SHP77 (cell line): ENCODE data around the gene SORL1.
A peak's percentile ranks its signal among the peaks of the same experiment; 100 is the strongest.
"Not testable (repeated sequence)": the region's sequence is repeated elsewhere in the genome, so short reads cannot be mapped to it uniquely, and the experiment has no call there.

Source experiments
- DNase-seq, 2 experiments: peaks; one replicate each; lab custom pipeline; 2025; lab: John Stamatoyannopoulos, UW

Gene SORL1

DNA sequence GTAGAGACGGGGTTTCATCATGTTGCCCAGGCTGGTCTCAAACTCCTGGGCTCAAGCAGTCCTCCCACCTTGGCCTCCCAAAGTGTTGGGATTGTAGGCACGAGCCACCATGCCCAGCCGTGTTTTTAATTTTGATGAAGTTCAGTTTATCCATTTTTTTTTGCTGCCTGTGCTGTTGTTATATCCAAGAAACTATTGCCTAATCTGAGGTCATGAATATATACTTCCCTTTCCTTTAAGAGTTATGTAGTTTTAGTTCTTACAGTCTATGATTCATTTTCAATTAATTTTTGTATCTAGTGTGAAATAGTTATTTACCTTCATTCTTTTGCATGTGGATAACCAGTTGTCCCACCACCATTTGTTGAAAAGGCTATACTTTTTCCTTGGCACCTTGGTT, 50.9 kb downstream of the SORL1 start:
- no peak for DNase-seq

DNA sequence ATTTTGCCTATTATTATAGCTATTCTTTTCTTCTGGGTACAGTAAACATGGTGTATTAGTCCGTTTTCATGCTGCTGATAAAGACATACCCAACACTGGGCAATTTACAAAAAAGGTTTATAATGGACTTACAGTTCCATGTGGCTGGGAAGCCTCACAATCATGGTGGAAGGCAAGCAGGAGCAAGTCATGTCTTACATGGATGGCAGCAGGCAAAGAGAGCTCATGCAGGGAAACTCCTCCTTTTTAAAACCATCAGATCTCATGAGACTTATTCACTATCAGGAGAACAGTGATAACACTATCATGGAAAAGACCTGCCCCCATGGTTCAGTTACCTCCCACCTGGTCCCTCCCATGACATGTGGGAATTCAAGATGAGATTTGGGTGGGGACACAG, 54.1 kb downstream of the SORL1 start:
- DNase-seq = not testable (repeated sequence)

DNA sequence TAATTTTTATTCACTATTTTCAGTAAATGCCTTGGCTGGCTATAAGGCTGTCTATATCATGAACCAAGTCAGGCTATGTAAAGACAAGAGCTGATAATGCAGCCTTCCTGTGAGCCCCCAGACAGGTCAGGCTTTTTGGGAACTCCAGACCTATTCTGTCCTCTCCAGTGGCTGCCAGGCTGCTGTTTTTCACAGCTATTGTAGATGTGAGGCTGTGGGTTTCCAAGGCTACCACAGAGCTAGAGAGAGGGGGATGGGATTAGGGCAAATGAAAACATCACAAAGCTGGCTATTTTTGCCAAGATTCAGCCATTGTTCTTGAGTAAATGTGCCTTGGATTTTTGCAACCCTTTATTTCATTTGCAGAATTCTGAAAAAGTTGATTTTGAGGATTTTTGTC, 56.3 kb downstream of the SORL1 start:
- no peak for DNase-seq

DNA sequence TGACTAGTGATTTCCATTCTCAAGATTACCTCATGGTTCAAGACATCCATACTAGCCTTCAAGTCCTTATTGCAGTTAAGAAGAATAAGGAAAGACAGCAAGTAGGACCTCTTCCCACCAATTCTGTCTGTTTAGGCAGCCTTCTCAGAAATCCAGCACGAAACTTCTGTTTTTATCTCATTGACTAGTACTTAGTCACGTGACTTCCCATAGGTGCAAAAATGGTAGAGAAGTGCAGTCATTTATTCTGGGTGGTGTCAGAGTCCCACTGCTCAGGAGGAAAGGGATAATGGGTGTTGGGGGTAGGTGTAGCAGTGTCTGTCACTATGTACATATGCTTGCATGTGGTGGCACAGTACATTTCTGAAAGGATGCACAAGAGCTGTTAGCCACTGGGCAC, 58.3 kb downstream of the SORL1 start:
- no peak for DNase-seq

DNA sequence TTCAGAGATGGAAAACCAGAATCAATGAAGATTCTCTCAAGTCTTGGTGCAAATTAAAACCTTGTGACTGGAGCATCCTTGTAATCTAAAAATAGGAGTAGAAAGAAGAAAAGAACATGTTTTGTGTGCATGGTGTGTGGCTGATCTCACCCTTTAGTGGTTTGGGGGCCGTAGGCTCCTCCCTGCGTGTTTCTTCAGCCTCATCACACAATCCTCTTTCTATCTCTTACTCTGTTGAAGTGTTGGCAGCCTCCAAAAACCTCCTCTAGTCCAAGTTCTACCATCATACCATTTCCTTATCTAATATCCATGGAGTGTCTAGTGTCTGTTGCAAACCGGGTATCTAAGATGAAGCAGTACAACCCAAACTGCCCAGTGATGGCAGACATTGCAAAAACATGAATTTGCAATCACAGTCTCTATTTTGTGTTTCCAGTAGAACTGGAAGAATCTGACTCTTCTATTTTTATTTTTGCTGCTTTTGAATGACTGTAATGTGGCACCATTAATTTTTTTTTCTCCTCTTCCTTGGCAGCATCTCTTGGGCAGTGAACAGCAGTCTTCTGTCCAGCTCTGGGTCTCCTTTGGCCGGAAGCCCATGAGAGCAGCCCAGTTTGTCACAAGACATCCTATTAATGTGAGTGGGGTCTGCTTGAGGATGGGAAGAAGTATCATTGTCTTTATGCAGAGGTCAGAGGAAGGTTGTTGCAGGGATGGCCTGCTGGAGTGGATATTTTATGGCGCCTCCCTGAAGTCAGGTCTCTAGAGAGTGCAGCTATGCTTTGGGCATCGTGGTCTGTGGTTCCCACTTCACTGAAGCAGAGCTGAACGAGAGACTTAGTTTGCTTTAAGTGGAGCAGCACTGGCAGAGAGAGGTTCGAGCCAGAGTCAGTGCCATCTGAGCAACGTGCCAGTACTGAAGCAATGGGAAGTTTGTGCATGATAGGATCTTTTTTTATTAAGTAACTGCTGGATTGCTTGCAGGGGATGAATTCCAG, 60.7 kb downstream of the SORL1 start:
- DNase-seq = no peak

DNA sequence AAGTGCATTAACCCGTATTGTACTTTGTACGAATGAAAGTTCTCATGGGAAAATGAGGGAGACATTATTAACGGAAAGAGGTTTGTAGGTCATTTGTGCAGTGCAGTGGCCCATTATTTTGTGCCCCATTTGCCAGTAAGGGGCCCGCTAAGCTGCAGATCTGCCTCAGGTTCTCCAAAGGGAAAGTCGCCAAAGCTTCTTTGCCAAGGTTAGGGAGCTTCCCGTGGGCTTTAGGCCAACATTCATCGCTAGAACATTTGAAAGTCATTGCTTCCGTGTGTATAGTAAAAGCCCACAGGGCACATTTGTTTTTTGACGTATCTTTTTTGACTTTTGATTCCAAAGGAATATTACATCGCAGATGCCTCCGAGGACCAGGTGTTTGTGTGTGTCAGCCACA, 61.7 kb downstream of the SORL1 start:
- no peak for DNase-seq

DNA sequence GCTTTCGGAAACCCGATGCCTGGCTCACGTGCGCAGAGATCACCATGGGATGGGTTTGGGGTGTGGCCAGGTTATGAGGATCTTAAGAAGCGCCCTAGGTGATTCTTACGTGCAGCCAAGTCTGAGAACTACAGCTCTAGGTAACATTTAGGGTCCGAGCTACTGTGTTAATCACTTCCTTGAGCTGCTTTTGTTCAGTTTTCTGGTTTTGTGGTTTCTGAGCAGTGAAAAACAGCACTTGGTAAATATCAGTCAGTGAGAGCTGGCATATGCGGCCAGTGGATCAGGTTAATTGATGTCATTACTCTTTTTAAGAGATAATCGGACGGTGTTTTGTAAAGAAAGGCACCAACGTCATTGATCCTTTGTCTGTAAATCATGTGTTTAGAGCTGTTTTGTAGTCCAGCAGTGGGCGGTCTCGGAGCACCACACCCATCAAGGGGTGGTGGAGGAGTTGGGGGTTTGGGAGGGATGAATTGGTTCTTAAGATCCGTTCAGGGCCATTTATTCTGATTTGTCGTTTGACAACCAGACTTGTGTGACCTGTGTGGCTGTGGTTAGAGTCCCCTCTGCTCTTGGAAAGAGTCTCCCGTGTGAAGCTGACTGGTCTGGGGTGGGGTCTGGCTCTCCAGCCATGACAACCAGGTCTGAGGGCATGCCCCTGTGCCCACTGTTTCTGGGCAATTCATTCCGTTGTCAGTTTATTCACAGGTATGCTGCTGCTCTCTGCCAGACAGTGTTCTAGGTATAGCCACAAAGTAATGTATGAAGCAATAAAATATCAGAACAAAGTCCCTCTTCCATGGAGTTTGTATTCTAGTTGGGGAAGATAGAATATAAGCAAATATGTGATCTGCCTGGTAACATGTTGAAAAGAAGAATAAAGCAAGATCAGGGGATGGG, 62.6 kb downstream of the SORL1 start:
- no peak for DNase-seq

DNA sequence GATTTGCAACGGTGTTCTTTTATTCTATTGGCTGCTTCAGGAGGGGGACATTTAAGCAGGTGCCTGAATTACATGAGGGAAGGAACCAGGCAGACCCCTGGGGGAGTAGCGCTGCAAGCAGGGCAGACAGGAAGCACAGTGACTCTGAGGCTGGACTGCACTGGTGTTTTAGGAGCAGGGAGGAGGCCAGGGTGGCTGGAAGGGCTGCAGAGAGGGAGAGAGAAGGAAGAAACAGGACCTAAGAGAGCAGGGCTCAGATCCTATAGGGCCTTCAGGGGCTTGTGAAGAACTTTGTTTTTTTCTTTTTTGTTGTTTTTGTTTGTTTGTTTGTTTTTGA, 63.2 kb downstream of the SORL1 start:
- DNase-seq = no peak

DNA sequence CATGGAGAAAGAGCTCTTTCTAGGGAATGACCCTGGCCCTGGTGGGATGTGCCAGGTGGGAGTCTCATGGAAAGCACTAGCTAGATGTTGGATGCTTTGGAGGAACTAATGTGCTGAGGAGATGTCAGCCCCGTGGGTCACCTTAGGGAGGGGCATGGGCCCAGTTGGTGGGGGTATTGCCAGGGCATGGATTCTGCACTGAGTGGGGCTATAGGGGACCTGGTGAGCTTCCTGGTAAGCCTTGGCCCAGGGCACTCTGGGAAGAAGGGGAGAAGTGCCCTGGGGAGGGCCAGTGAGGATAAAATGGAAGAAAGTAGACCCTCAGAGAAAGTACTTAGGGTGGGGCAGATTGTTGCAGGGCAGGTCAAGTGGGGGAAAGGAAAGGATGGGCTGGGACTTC, 65.9 kb downstream of the SORL1 start:
- DNase-seq = no peak

DNA sequence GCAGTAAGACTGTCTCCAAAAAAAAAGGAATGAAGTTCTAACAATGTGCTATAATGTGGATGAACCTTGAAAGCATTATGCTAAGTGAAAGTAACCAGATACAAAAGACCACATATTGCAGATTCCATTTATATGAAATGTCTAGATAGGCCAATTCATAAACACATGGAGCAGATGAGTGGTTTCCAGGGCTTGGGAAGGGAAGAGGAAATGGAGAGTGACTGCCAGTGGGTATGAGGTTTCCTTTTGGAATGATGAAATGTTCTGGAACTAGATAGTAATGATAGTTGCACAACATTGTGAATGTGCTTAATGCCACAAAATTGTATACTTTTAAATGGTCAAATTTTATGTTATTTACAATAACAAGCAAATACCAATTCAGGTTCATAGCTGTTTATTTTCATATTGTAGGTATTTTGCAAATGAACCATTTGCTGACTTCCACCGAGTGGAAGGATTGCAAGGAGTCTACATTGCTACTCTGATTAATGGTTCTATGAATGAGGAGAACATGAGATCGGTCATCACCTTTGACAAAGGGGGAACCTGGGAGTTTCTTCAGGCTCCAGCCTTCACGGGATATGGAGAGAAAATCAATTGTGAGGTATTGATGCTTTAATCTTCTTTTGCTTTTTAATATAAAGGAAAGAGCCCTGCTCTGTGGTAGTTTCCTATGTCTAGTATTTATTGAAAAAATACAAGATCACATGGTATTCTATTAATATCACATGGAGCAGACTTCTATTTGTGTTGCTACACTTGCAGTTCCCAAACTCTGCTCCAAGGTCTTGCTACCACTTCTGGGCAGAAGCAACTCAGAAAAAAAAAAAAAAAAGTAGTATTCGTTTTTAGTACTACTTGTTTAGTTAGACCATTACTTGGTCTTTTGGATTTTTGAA, 68.4 kb downstream of the SORL1 start:
- no peak for DNase-seq

DNA sequence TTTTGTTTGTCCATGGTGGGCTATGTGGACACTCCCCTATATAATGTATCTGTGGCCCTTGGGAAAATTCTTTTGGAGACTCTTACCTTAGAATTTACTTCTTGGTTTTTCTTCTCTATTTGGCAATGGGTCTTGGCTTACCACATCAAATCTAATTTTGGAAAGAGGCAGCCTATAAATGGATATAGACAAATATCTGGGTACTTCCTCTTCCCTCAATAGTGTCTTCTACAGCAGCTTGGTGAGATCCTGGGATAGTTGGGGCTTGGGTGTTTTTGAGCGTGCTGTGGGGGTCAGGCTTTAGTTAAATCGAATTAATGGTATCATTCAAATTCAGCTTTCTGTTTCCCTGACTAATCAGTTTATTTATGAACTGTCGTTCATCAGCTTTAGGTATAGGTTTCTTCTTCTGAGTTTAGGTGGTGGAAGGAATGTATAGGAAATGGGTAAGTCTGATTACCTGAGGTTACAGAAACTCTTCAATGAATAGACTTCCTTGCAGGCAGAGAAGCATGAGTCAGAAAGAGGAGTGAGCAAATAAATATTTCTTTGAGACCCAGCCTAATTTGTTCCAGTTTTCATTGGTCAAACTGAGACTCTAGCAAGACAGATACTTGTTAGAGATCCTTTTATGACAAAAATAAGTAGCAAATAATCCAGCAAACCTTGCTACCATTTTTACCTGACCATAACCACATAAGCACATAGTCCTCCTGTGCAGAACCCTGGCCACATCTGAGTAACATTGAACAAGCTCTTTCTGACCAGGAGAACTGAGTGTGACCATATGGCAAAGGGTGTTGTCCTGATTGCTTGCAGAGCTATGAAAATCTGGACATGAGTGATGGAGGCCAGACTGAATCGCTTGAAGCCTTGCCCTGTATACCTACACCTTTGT, 69.3 kb downstream of the SORL1 start:
- no peak for DNase-seq

DNA sequence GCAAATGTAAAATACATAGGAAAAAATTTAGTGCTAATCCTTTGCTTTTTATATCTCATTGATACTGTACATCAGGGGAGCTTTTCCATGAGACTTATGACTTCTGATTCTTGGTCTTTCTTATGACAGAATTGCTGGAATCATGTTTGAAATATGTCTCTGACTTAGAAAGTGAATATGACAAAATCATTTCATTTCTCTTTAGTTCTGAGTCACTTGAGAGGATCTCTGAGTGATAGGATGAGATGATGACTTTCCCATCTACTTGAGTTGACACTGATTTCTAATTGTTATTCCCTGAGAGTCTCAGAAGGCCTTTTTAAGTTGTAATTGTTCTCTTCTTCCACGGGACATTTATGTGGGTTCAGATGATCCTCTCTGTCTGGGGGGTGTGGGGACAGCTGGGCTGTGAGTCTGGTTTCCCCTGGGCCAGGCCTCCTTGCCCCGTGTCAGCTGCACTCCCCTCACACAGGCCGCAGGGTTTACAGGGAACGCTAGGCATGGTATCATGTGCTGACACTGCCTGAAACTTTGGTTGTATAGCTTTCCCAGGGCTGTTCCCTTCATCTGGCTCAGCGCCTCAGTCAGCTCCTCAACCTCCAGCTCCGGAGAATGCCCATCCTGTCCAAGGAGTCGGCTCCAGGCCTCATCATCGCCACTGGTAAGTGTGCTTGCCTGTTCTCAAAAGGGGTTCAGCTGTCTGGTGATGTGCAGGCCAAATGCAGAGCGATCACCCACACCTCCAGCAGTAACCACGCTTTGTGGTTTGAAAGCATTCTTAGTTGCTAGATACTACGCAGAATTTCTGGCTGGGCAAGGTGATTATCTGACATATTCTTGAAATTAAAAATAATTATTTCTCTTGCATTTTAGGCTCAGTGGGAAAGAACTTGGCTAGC, 70.2 kb downstream of the SORL1 start:
- no peak for DNase-seq

DNA sequence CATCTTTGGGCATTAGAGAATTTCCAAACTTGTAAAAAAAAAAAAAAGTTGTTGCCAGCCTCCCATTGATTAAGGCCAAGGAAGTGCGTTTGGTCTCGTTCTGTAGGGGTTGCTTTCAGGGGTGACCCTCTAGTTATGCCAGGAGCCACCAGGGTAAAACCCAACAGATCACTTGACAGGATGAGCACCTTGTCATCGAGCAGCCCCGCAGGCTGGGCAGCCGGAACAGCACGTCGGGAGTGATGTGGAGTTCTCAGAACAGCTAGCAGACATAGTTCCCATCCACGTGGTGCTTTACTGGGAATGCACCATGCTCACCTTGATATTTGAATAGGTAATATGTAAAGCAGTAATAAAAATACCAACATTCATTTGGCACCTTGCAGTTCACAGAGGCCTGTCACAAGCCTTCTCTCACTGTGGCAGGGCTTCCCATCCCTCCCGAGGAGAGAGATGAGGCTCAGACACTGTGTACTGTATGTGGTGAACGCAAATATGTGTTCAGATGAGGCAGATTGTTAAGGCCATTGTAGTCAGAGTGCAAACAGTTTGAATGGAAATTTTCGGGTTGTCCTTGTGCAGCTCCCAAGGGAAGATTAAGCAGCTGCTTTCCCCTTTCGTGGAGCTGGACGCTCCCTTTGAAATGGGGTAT, 71.6 kb downstream of the SORL1 start:
- DNase-seq = peak; percentile 35 to 53

DNA sequence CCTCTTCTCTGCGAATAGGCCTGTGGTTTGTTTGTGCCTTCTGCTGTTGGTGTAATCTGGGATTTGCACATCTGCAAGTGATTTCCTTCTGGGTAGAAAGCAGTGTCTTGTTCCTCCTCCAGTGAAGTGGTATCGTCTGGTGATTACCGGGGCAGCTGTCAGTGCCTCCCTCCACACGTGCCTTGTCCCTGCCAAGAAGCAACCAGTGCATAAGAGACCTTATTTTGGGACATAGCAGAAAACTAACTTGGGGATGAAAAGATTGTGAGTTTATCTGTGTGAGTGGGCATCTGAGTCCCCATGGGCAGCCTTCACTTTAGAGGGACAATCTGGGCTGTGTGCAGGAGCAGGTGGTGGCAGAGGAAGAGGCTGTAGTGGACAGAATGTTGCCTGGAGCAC, 72.1 kb downstream of the SORL1 start:
- peak in 1 of 2 experiments; percentile 53 for DNase-seq

DNA sequence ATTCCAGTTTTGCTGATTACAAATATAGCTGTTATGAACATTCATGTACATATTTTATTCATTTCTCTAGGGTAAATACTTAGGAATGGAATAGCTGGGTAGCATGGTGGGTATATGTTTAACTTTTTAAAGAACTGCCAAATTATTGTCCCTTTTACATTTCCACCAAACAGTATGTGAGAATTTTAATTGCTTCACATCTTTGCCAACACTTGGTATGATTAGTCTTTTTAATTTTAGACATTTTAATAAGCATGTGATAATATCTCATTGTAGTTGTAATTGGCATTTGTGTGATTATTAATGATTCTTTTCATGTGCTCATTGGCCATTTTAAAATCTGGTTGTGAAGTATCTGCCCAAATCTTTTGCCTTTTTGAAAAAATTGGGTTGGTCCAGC, 73.3 kb downstream of the SORL1 start:
- no peak for DNase-seq

DNA sequence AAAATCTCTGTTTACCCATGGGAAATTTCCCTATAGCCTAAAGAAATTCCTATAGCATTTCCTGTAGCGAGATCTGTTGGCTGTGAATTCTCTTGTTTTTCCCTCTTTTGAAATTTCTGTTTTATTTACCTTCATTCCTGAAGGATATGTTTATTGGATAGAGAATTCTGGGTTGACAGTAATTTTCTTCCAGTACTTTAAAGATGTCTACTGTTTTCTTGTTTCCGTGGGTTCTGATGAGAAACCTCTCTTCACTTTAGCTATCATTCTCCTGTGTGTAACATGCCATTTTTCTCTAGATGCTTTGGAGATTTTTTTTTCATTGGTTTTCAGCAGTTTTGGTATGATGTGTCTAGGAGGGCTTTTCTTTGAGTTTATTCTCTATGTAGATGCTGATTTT, 78.1 kb downstream of the SORL1 start:
- DNase-seq = no peak

DNA sequence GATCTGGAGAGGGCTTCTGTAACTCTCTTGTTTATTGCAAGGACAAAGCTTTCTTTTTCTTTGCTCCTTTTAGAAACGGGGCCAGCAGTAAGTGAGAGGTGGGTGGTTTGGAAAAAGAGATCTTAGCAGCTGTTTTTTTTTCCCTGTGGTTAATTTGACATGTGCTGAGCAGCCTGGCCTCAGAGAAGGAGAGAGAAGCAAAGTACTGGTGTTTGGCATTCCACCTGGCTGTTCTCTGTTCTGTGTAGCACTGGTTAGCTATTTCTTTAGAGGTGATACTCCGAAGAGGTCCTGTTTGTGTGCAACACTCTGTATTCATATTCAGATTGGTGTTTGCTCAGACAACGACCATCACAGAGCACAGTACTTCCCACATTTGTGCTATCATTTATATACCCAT, 81.5 kb downstream of the SORL1 start:
- DNase-seq = no peak

DNA sequence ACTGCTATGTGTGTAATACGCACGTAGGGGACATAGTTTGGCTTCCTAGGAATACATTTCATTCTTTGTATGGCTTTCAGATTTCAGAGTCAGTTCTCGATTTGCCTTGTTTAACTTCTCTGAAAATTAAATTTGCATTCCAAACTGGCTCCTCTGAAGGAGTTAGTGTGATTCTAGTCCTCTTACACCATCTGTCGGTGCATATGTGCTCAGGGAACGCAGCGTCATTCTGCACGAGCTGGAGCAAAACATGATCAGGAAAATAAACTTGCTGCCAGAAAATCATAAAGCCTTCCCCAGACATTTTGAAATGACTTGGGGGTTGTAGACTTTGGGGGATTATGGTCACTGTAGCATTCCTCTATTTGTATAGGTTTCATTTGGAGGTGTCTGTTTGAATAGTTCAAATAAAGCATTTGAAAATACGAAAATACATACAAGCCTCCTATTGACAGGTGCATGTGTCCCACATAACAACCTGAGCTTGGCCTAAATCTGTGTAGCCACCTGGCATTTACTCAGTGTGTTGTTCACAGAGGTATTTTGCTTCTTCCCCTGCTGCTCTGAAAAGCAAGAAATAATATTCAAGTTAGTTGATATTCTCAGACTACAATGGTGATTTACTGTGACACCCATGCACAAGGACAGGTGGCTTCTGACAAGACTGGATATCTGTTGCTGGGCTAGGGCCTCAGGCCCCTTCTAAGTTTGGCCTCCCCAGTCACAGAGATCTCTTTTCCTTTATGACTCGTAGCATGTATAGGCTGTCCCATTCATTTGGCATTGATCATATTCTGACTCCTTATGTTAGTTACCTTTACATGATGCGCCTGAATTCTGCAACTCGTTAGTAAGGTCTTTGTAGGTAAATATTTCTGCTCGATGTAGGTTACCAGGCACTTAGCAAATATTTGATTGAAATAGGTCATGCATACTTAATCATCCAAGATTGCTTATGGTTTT, 82.3 kb downstream of the SORL1 start:
- DNase-seq = peak; percentile 9 to 66
